GM23338 (cell line): ENCODE measurements around the gene ZDHHC11B. TPM values are rescaled to one million over a fixed set of nuclear protein-coding genes. Genes with fewer than 3 reads are reported as not detected.

ENCODE experiments used
- ATAC-seq: fragments of 200-7000 bp; cut with Tn5 transposase; 3 replicates; pipeline ENCODE4 v1.9.1; 2020
- DNase-seq: peaks from one replicate; pipeline ENCODE4 v3.0.0-alpha.2; 2015; ENCODE audit warnings: low spot score
- H2AFZ ChIP-seq: fragments of 200-600 bp; sonication (generic); 2 replicates; pipeline ENCODE4 v1.8.0; 2016; ENCODE audit warnings: antibody characterized with exemption, mild to moderate bottlenecking, moderate library complexity
- H3F3A ChIP-seq: fragments of 200-600 bp; sonication (generic); replicated peaks from 2 replicates; pipeline ENCODE4 v1.8.0; 2017; ENCODE audit warnings: antibody characterized with exemption, mixed run types, low read depth
- H3K27ac ChIP-seq: fragments of 200-600 bp; sonication (generic); 2 replicates; pipeline ENCODE4 v1.6.1; 2016; ENCODE audit warnings: low read depth
- H3K27me3 ChIP-seq: fragments of 200-600 bp; sonication (generic); 2 replicates; pipeline ENCODE4 v1.8.0; 2016; ENCODE audit warnings: mild to moderate bottlenecking, mixed run types, moderate library complexity; ENCODE audit not compliant: insufficient read depth
- H3K36me3 ChIP-seq: fragments of 200-600 bp; sonication (generic); 2 replicates; pipeline ENCODE4 v1.8.0; 2016; ENCODE audit warnings: mild to moderate bottlenecking; ENCODE audit not compliant: insufficient read depth
- H3K4me1 ChIP-seq: fragments of 200-600 bp; sonication (generic); 2 replicates; pipeline ENCODE4 v1.8.0; 2016; ENCODE audit warnings: mild to moderate bottlenecking, moderate library complexity; ENCODE audit not compliant: insufficient read depth
- H3K4me2 ChIP-seq: fragments of 200-600 bp; sonication (generic); 2 replicates; pipeline ENCODE4 v1.7.1; 2017; ENCODE audit warnings: mixed run types
- H3K4me3 ChIP-seq: fragments of 200-600 bp; sonication (generic); 2 replicates; pipeline ENCODE4 v1.6.1; 2016; ENCODE audit warnings: mixed run types
- H3K79me2 ChIP-seq: fragments of 200-600 bp; sonication (generic); replicated peaks from 2 replicates; pipeline ENCODE4 v1.8.0; 2017; ENCODE audit warnings: mild to moderate bottlenecking; ENCODE audit not compliant: insufficient read depth
- H3K9me2 ChIP-seq: fragments of 200-600 bp; sonication (generic); 2 replicates; pipeline ENCODE4 v1.8.0; 2017; ENCODE audit not compliant: insufficient read depth
- H4K20me1 ChIP-seq: fragments of 200-600 bp; sonication (generic); replicated peaks from 2 replicates; pipeline ENCODE4 v1.8.0; 2017; ENCODE audit warnings: mild to moderate bottlenecking; ENCODE audit not compliant: insufficient read depth
- H3K27ac Mint-ChIP-seq: 2 replicates; pipeline ENCODE4 v1.8.0; 2020; ENCODE audit warnings: inconsistent platforms, mild to moderate bottlenecking, moderate library complexity, mixed read lengths
- H3K27me3 Mint-ChIP-seq: 3 replicates; pipeline ENCODE4 v1.8.0; 2022; ENCODE audit warnings: low read depth, mild to moderate bottlenecking, moderate library complexity, mixed read lengths, inconsistent platforms; ENCODE audit not compliant: insufficient read depth, poor library complexity
- H3K36me3 Mint-ChIP-seq: 3 replicates; pipeline ENCODE4 v1.8.0; 2021; ENCODE audit warnings: low read depth, mild to moderate bottlenecking, inconsistent platforms, moderate library complexity, mixed read lengths
- H3K4me1 Mint-ChIP-seq: 3 replicates; pipeline ENCODE4 v1.8.0; 2020; ENCODE audit warnings: mild to moderate bottlenecking, inconsistent platforms, mixed read lengths
- H3K4me3 Mint-ChIP-seq: 3 replicates; pipeline ENCODE4 v1.8.0; 2021; ENCODE audit warnings: moderate library complexity, mild to moderate bottlenecking, inconsistent platforms, mixed read lengths
- H3K9me3 Mint-ChIP-seq: 3 replicates; pipeline ENCODE4 v1.8.0; 2020; ENCODE audit warnings: moderate library complexity, mild to moderate bottlenecking, inconsistent platforms, mixed read lengths
- CREB1 ChIP-seq: fragments of 250-450 bp; sonication (Bioruptor Pico); IDR thresholded peaks from 2 replicates; pipeline ENCODE4 v1.5.0; 2020; ENCODE audit warnings: low read depth, mild to moderate bottlenecking, moderate library complexity
- CTCF ChIP-seq, 2 experiments: fragments of 200-600 bp in 1 of 2; sonication (generic) in 1 of 2; conservative IDR thresholded peaks; 2 replicates each; pipeline versions ENCODE4 v1.5.1 to v1.6.1; 2016 to 2017; ENCODE audit warnings: antibody characterized with exemption in 2 of 2, low read depth in 2 of 2, mild to moderate bottlenecking in 2 of 2, moderate library complexity in 1 of 2
- ETS1 ChIP-seq: IDR thresholded peaks from 2 replicates; pipeline ENCODE4 v1.6.1; 2016; ENCODE audit warnings: antibody characterized with exemption
- EZH2 ChIP-seq: fragments of 200-600 bp; sonication (generic); IDR thresholded peaks from one replicate; pipeline ENCODE4 v1.8.0; 2017; ENCODE audit warnings: antibody characterized with exemption, mild to moderate bottlenecking, low read depth; ENCODE audit not compliant: unreplicated experiment
- EZH2phosphoT487 ChIP-seq: fragments of 200-600 bp; sonication (generic); IDR thresholded peaks from one replicate; pipeline ENCODE4 v1.8.1; 2018; ENCODE audit warnings: antibody characterized with exemption; ENCODE audit not compliant: unreplicated experiment
- JUNB ChIP-seq: IDR thresholded peaks from one replicate; pipeline ENCODE4 v1.6.1; 2016; ENCODE audit warnings: antibody characterized with exemption; ENCODE audit not compliant: unreplicated experiment
- NANOG ChIP-seq: IDR thresholded peaks from 2 replicates; pipeline ENCODE4 v1.6.1; 2016; ENCODE audit warnings: antibody characterized with exemption, borderline replicate concordance
- POLR2AphosphoS5 ChIP-seq: IDR thresholded peaks from 2 replicates; pipeline ENCODE4 v1.6.1; 2016; ENCODE audit warnings: antibody characterized with exemption, low read depth
- REST ChIP-seq: IDR thresholded peaks from one replicate; pipeline ENCODE4 v1.6.1; 2018; ENCODE audit warnings: antibody characterized with exemption; ENCODE audit not compliant: unreplicated experiment
- STAT1 ChIP-seq: IDR thresholded peaks from one replicate; pipeline ENCODE4 v1.6.1; 2016; ENCODE audit warnings: antibody characterized with exemption; ENCODE audit not compliant: unreplicated experiment
- ZNF114 ChIP-seq: fragments of 250-450 bp; sonication (Bioruptor Pico); IDR thresholded peaks from 2 replicates; pipeline ENCODE4 v1.5.0; 2020; ENCODE audit warnings: mild to moderate bottlenecking, moderate library complexity
- ZNF331 ChIP-seq: fragments of 250-450 bp; sonication (Bioruptor Pico); IDR thresholded peaks from 2 replicates; pipeline ENCODE4 v1.5.0; 2020; ENCODE audit warnings: low read depth, mild to moderate bottlenecking, moderate library complexity
- ZNF462 ChIP-seq: fragments of 250-450 bp; sonication (Bioruptor Pico); IDR thresholded peaks from 2 replicates; pipeline ENCODE4 v1.5.0; 2020; ENCODE audit warnings: mild to moderate bottlenecking, moderate library complexity
- polyA plus RNA-seq: library from polyadenylated mRNA; unstranded; fragments of >200 nt; fragmentation: Nextera tagmentation; extraction: Ambion mirVana; gene quantifications from 2 replicates; pipeline ENCODE4 v1.2.1, GENCODE V29; 2016
- total RNA-seq: library from RNA; depleted of rRNA; stranded (reverse); fragments of >200 nt; shearing (Covaris generic); gene quantifications from 2 replicates; pipeline ENCODE4 v1.2.3, GENCODE V29; 2014

The ZDHHC11B gene
- total and polyA plus RNA-seq, 2 experiments from 2014 or later: 0.89 to 1.2 TPM

GRCh38 chr5:819078-819477, 34.5 kb upstream of the ZDHHC11B start:
- H3K27ac Mint-ChIP-seq: no peak overlapping the region
- Histone ChIP-seq H4K20me1 (no peaks in the 10 kb centered on the region), H3K4me1 (no peaks in the 10 kb centered on the region), H3K4me2 (no peak overlapping the region), H3K9me2 (no peaks in the 10 kb centered on the region), H2AFZ (no peak overlapping the region), H3K27me3 (no peaks in the 10 kb centered on the region), H3K36me3 (peaks cover 3% of the 10 kb centered on the region; the same call in 1 of the 2 replicates), H3F3A (no peaks in the 10 kb centered on the region), H3K79me2 (no peaks in the 10 kb centered on the region), H3K4me3 (no peak overlapping the region), H3K27ac (no peak overlapping the region)
- ATAC-seq (no peak), DNase-seq (no peak)
- TF ChIP-seq CREB1 (CRISPR knock-in tag) (no peak), NANOG (no peak), ZNF114 (CRISPR knock-in tag) (no peak), ETS1 (no peak), EZH2phosphoT487 (no peak), STAT1 (no peak), ZNF331 (CRISPR knock-in tag) (no peak), REST (no peak), POLR2AphosphoS5 (no peak), CTCF (conservative IDR thresholded peaks at IDR 0.05; ENCODE audit: low read depth in 2 of 2) (no peak), JUNB (no peak), EZH2 (no peak), ZNF462 (no peak)
- no peaks in the 10 kb centered on the region for H3K9me3 Mint-ChIP-seq
- H3K4me3 Mint-ChIP-seq: no peak overlapping the region
- no peaks in the 10 kb centered on the region for H3K4me1 Mint-ChIP-seq
- H3K36me3 Mint-ChIP-seq: peaks cover 43% of the 10 kb centered on the region
- no peaks in the 10 kb centered on the region for H3K27me3 Mint-ChIP-seq
